GM18526 (cell line): Measurements from ENCODE around the gene DNAJC8.

ENCODE experiments used
- POLR2A ChIP-seq: IDR thresholded peaks from 3 replicates; pipeline ENCODE4 v1.6.1; 2011; ENCODE audit not compliant: insufficient read length; ENCODE audit errors: extremely low read depth

DNAJC8 gene

GRCh38 chr1:28232558-28233263, at the start of gene DNAJC8:
TSS of gene DNAJC8 (minus strand) at chr1:28233029. CDS start at chr1:28232998, 31 bp downstream.
- peak; percentile 79 for TF ChIP-seq POLR2A

GRCh38 chr1:28281608-28282425, 49.0 kb upstream of the DNAJC8 start:
- TF ChIP-seq POLR2A = no peak

GRCh38 chr1:28280977-28281381, 48.1 kb upstream of the DNAJC8 start:
- TF ChIP-seq POLR2A = no peak

- TF ChIP-seq POLR2A = no peak
Measured at GRCh38 chr1:28280501-28280900, 47.7 kb upstream of the DNAJC8 start.

GRCh38 chr1:28279721-28280120, 46.9 kb upstream of the DNAJC8 start:
- no peak for TF ChIP-seq POLR2A

- no peak for TF ChIP-seq POLR2A
Measured at GRCh38 chr1:28278763-28279162, 45.9 kb upstream of the DNAJC8 start.

- no peak for TF ChIP-seq POLR2A
Measured at GRCh38 chr1:28273216-28273860, 40.5 kb upstream of the DNAJC8 start.

- no peak for TF ChIP-seq POLR2A
Measured at GRCh38 chr1:28272215-28272852, 39.5 kb upstream of the DNAJC8 start.

GRCh38 chr1:28269529-28269928, 36.7 kb upstream of the DNAJC8 start:
- no peak for TF ChIP-seq POLR2A

GRCh38 chr1:28267633-28268032, 34.8 kb upstream of the DNAJC8 start:
- no peak for TF ChIP-seq POLR2A

GRCh38 chr1:28266920-28267322, 34.1 kb upstream of the DNAJC8 start:
- TF ChIP-seq POLR2A = no peak

GRCh38 chr1:28265577-28265976, 32.7 kb upstream of the DNAJC8 start:
- TF ChIP-seq POLR2A = no peak

- no peak for TF ChIP-seq POLR2A
Measured at GRCh38 chr1:28264897-28265296, 32.1 kb upstream of the DNAJC8 start.

- TF ChIP-seq POLR2A = no peak
Measured at GRCh38 chr1:28260803-28261174, 28.0 kb upstream of the DNAJC8 start.
